Lower lobe of right lung (tissue), 2 donors: ENCODE results near the gene LMF1. TPM values are rescaled to one million over a fixed set of nuclear protein-coding genes. Genes with fewer than 3 reads are reported as not detected.

Experiments
- ATAC-seq, 2 donors: fragments of 200-7000 bp; cut with Tn5 transposase; one replicate each; pipeline ENCODE4 v1.9.1; 2020 to 2022; ENCODE audit warnings: mild to moderate bottlenecking in 2 of 2, moderate library complexity in 2 of 2
- DNase-seq: peaks from one replicate; pipeline ENCODE4 v3.0.0-alpha.2; 2020
- H3K27ac ChIP-seq: fragments of 200-600 bp; one replicate; pipeline ENCODE4 v1.8.0; 2022
- H3K27me3 ChIP-seq: fragments of 200-600 bp; one replicate; pipeline ENCODE4 v1.8.0; 2022; ENCODE audit warnings: low read depth
- H3K36me3 ChIP-seq: fragments of 200-600 bp; one replicate; pipeline ENCODE4 v1.8.0; 2022; ENCODE audit warnings: mild to moderate bottlenecking
- H3K4me1 ChIP-seq: fragments of 200-600 bp; one replicate; pipeline ENCODE4 v1.8.0; 2022
- H3K4me3 ChIP-seq: fragments of 200-600 bp; one replicate; pipeline ENCODE4 v1.8.0; 2022; ENCODE audit warnings: mild to moderate bottlenecking
- H3K9me3 ChIP-seq: fragments of 200-600 bp; one replicate; pipeline ENCODE4 v1.8.0; 2022
- intact Hi-C: fragments of 100-400 bp; cut with DNase I; formaldehyde crosslinking; loops from one replicate; pipeline ENCODE4 v1.11.0; 2022
- total RNA-seq: library from RNA; stranded (reverse); fragmentation: NEBNext Ultra II Directional; extraction: Animal tissue kit (Norgen Biotek cat#: 25700); gene quantifications from one replicate; pipeline ENCODE4 v1.2.1, GENCODE V29; 2021
- TF ChIP-seq, protein P1 (sequence below): fragments of 200-600 bp; IDR thresholded peaks from one replicate; pipeline ENCODE4 v1.8.0; 2022; ENCODE audit warnings: antibody characterized with exemption, mild to moderate bottlenecking
- donor health status: DM: no; HTN: yes; CAD: no; lungs with severe emphysema.

The LMF1 gene
- total RNA-seq, 1 donor from 2014 or later: 23.8 TPM

DNA sequence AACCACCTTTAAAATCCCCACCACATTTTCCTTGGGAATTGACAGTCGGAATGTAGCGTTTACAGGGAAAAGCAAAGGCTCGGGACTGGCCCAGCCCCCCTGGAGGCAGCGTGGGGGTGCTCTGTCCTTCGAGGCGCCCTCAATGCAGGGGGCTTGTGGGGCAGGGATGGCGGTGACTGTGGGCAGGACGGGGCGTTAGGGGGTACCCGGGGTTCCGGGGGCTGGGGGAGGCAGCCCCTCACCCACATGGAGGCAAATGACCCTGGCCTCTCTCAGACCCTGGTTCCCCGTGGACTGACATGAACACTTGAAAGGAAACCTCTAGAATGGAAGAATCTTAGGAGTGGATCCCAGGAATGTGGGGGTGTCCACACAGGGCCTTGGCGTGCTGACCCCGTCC lies 91.9 kb downstream of the LMF1 start:
- TF ChIP-seq, protein P1, sequence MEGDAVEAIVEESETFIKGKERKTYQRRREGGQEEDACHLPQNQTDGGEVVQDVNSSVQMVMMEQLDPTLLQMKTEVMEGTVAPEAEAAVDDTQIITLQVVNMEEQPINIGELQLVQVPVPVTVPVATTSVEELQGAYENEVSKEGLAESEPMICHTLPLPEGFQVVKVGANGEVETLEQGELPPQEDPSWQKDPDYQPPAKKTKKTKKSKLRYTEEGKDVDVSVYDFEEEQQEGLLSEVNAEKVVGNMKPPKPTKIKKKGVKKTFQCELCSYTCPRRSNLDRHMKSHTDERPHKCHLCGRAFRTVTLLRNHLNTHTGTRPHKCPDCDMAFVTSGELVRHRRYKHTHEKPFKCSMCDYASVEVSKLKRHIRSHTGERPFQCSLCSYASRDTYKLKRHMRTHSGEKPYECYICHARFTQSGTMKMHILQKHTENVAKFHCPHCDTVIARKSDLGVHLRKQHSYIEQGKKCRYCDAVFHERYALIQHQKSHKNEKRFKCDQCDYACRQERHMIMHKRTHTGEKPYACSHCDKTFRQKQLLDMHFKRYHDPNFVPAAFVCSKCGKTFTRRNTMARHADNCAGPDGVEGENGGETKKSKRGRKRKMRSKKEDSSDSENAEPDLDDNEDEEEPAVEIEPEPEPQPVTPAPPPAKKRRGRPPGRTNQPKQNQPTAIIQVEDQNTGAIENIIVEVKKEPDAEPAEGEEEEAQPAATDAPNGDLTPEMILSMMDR: no peak
- H3K4me1 ChIP-seq: no peaks in the 10 kb centered on the region
- intact Hi-C loops: no loop called here
- ATAC-seq (no peak), DNase-seq (no peak)
- H3K9me3 ChIP-seq: peaks cover 7% of the 10 kb centered on the region
- peaks cover 7% of the 10 kb centered on the region for H3K36me3 ChIP-seq
- H3K4me3 ChIP-seq: no peak overlapping the region
- no peaks in the 10 kb centered on the region for H3K27me3 ChIP-seq
- no peak overlapping the region for H3K27ac ChIP-seq

DNA sequence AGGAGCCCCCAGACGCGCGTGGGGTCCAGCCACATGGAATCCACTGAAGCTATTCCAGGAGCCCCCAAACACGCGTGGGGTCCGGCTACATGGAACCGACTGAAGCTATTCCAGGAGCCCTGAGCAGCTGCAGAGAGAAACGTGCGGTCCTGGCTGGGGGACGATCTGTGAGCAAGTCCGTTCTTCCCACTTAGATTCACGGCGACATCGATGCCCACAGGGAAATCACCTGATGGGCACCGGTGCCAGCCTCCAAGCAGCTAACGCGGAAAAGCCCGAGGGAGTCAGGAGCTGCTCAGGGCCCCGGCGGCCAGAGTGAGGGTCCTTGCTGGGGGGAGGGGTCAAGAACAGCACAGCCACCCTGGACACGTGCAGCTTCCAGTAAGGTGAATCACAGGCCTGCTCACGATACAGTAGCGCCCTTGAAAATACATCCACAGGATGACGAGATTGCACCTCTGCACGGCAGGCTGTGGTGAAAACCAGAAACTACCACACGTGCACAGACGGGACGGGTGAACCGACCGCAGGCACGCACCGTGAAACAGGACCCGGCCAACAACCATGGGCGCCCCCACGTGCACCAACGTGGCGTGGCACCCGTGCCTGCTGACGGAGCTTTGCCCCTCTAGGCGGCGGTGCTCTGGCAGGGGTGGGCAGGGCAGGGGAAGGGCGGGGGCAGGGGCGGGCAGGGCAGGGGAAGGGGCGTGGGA lies 92.6 kb downstream of the LMF1 start:
- H3K27ac ChIP-seq: no peak overlapping the region
- TF ChIP-seq, protein P1: no peak
- H3K4me1 ChIP-seq: no peaks in the 10 kb centered on the region
- H3K36me3 ChIP-seq: peaks cover 14% of the 10 kb centered on the region
- DNase-seq (peak; percentile 39), ATAC-seq (no peak)
- peaks cover under 1% of the 10 kb centered on the region for H3K9me3 ChIP-seq
- H3K4me3 ChIP-seq: no peak overlapping the region
- intact Hi-C loops: no loop called here
- H3K27me3 ChIP-seq: no peaks in the 10 kb centered on the region

DNA sequence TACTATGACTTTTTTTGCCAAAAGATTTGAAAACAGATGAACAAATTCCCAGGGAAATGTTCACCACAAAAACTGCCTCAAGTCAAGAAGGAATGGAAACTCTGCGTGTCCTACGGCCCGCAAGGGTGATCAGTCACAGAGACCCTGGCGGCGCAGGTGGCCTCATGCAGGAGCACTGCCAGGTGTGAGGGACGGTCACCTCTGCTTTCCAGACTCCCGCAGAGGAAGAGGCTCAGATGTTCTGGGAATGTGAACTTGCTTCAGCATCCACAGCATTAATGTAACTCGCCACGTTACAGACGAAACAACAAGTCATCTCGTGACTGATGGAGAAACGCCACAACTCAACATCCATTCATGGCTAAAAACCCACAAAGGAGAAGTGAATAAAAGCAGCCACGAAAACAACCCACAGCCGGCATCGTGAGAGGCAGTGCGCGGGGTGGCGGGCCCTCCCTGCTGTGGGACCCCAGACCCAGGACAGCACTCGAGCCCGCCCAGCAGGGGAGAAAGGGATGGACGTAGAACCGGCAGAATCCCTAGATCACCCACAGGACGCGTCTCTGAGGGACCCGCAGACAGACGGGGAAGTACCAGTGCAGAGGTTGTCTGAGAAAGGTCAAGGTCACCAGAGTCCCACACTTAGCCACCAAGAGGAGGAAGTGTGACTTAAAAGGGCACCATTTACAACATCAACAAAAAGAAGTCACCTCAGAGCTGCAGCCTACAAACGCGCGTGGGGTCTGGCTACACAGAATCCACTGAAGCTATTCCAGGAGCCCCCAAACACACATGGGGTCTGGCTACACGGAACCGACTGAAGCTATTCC lies 93.3 kb downstream of the LMF1 start:
- ATAC-seq (no peak), DNase-seq (peak; percentile 39)
- H3K27ac ChIP-seq: no peak overlapping the region
- no peak overlapping the region for H3K4me3 ChIP-seq
- peaks cover 18% of the 10 kb centered on the region for H3K36me3 ChIP-seq
- TF ChIP-seq, protein P1: no peak
- no peaks in the 10 kb centered on the region for H3K9me3 ChIP-seq
- no peaks in the 10 kb centered on the region for H3K27me3 ChIP-seq
- intact Hi-C loops: no loop called here
- no peaks in the 10 kb centered on the region for H3K4me1 ChIP-seq

DNA sequence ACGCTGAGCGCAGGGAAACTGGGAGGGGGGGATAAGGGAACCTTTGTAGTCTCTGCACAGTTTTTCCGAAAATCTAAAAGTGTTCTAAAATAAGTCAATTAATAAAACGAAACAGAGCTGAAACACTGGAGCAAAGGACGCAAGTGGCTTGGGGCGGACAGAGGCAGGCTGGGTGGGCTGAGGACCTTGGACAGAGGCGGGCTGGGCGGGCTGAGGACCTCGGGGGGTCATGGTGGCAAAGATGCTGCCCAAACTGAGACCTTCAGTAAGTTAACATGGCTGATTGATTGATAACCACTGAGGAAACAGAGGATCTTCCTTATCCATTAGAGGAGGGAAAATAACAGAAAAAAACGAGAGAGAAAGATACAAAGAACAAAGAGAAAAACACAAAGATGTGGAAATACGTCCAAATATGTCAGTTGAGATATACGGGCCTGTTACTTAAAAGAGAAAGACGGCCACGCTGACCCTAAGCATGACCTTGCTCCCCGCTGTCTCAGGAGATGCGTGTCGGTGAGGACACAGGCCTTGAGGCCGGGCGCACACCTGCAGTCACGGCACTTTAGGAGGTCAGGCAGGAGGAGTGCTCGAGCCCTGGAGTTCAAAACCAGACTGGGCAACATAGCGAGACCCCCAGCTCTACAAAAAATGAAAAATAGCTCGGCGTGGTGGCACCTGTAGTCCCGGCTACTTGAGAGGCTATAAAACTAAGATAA lies 94.1 kb downstream of the LMF1 start:
- no peak overlapping the region for H3K4me3 ChIP-seq
- ATAC-seq (no peak), DNase-seq (peak; percentile 24)
- H3K9me3 ChIP-seq: no peaks in the 10 kb centered on the region
- peaks cover 18% of the 10 kb centered on the region for H3K36me3 ChIP-seq
- H3K27me3 ChIP-seq: no peaks in the 10 kb centered on the region
- H3K27ac ChIP-seq: no peak overlapping the region
- TF ChIP-seq, protein P1: no peak
- intact Hi-C loops: no loop called here
- no peaks in the 10 kb centered on the region for H3K4me1 ChIP-seq

DNA sequence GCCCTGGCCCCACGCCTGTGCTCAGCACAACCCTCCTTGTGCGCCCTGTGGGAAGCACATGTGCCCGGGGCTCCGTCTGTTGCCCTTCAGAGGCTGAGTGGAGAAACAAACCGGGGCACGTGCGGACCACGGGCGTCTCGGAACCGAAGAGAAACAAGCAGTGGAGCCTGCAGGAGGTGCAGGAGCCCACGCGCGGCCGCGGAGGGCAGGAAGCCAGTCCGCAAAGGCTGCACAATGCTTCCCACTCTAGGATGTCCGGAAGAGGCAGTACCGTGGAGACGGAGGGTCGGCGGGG lies 94.8 kb downstream of the LMF1 start:
- Histone ChIP-seq H3K27ac (no peak overlapping the region), H3K4me3 (no peak overlapping the region), H3K9me3 (no peaks in the 10 kb centered on the region), H3K4me1 (no peaks in the 10 kb centered on the region), H3K36me3 (peaks cover 22% of the 10 kb centered on the region), H3K27me3 (no peaks in the 10 kb centered on the region)
- DNase-seq (peak; percentile 28), ATAC-seq (no peak)
- TF ChIP-seq, protein P1: no peak
- intact Hi-C loops: no loop called here
